HG02870 (cell line): ENCODE results near the gene ACTN4.
A peak's percentile ranks its signal among the peaks of the same experiment; 100 is the strongest.

Experiments used
- ATAC-seq: cut with Tn5 transposase; IDR thresholded peaks from one replicate; pipeline ENCODE4 v1.9.1; 2021; ENCODE audit warnings: mild to moderate bottlenecking, moderate library complexity; ENCODE audit not compliant: unreplicated experiment

The ACTN4 gene

GRCh38 chr19:38660724-38661123 lies 13.3 kb downstream of the ACTN4 start:
- ATAC-seq: no peak

- ATAC-seq: no peak
Observed at GRCh38 chr19:38661136-38661535, 13.7 kb downstream of the ACTN4 start.

- ATAC-seq: no peak
Observed at GRCh38 chr19:38661996-38662395, 14.5 kb downstream of the ACTN4 start.

- ATAC-seq: no peak
Observed at GRCh38 chr19:38662537-38663155, 15.2 kb downstream of the ACTN4 start.

- ATAC-seq: no peak
Observed at GRCh38 chr19:38663156-38663651, 15.8 kb downstream of the ACTN4 start.

- no peak for ATAC-seq
Observed at GRCh38 chr19:38663957-38664502, 16.6 kb downstream of the ACTN4 start.

GRCh38 chr19:38664503-38665211 lies 17.2 kb downstream of the ACTN4 start:
- no peak for ATAC-seq

- ATAC-seq: no peak
Observed at GRCh38 chr19:38665219-38665931, 17.9 kb downstream of the ACTN4 start.

GRCh38 chr19:38665950-38666662 lies 18.7 kb downstream of the ACTN4 start:
- ATAC-seq: no peak

- no peak for ATAC-seq
Observed at GRCh38 chr19:38666663-38667511, 19.4 kb downstream of the ACTN4 start.

- ATAC-seq: no peak
Observed at GRCh38 chr19:38667661-38668171, 20.3 kb downstream of the ACTN4 start.

GRCh38 chr19:38669552-38669951 lies 22.1 kb downstream of the ACTN4 start:
- ATAC-seq: no peak

- no peak for ATAC-seq
Observed at GRCh38 chr19:38670921-38671398, 23.5 kb downstream of the ACTN4 start.

GRCh38 chr19:38671654-38672053 lies 24.2 kb downstream of the ACTN4 start:
- ATAC-seq: no peak

GRCh38 chr19:38673030-38673429 lies 25.6 kb downstream of the ACTN4 start:
- ATAC-seq: no peak

GRCh38 chr19:38674388-38675171 lies 27.1 kb downstream of the ACTN4 start:
- ATAC-seq: peak; percentile 33

- peak; percentile 31 for ATAC-seq
Observed at GRCh38 chr19:38675611-38676010, 28.2 kb downstream of the ACTN4 start.

GRCh38 chr19:38676023-38676877 lies 28.8 kb downstream of the ACTN4 start:
- no peak for ATAC-seq
